Fibroblast of villous mesenchyme (primary cell): Measurements from ENCODE around the gene OR51B4. TPM values are rescaled to one million over a fixed set of nuclear protein-coding genes. Genes with fewer than 3 reads are reported as not detected.
"Not testable (repeated sequence)": the region's sequence is repeated elsewhere in the genome, so short reads cannot be mapped to it uniquely, and the experiment has no call there.

Source experiments
- DNase-seq: peaks from one replicate; pipeline ENCODE4 v3.0.0-alpha.2; 2010; ENCODE audit warnings: low read depth
- H3K4me3 ChIP-seq: 2 replicates; pipeline ENCODE4 v1.5.1; 2011; ENCODE audit warnings: low read depth, mild to moderate bottlenecking, low read length
- CTCF ChIP-seq: IDR thresholded peaks from 2 replicates; pipeline ENCODE4 v1.5.1; 2012; ENCODE audit warnings: low read depth, mild to moderate bottlenecking, low read length; ENCODE audit not compliant: insufficient read depth
- total RNA-seq: library from RNA; depleted of rRNA; stranded (reverse); fragments of >200 nt; gene quantifications from 2 replicates; pipeline ENCODE4 v1.2.3, GENCODE V29; 2012

OR51B4 gene
- total RNA-seq, 1 donor, result 0.43 TPM

- DNase-seq, result no peak
- no peak for TF ChIP-seq CTCF
These were observed 38.1 kb upstream of the OR51B4 start for GRCh38 chr11:5339771-5340322.

GRCh38 chr11:5337253-5337652 is 35.5 kb upstream of the OR51B4 start:
- H3K4me3 ChIP-seq, DNase-seq: not testable (repeated sequence)

More at GRCh38 chr11:5339771-5340322, 38.1 kb upstream of the OR51B4 start:
- H3K4me3 ChIP-seq, result no peak overlapping the region

GRCh38 chr11:5336331-5336730 is 34.6 kb upstream of the OR51B4 start:
- DNase-seq, result peak; percentile 11
- no peak for TF ChIP-seq CTCF
- H3K4me3 ChIP-seq, result no peak overlapping the region

- TF ChIP-seq CTCF, result no peak
- no peak overlapping the region for H3K4me3 ChIP-seq
- no peak for DNase-seq
These were observed 33.4 kb upstream of the OR51B4 start for GRCh38 chr11:5335170-5335569.

- TF ChIP-seq CTCF, result no peak
- no peak for DNase-seq
- H3K4me3 ChIP-seq, result no peak within 1 kb of the TSS
These were observed 22.5 kb upstream of the OR51B4 start, which contains the start of gene OR51B2 for GRCh38 chr11:5324197-5324596. OR51B2 (minus strand) TSS chr11:5324297; CDS start chr11:5324297, 0 bp downstream.

- no peak overlapping the region for H3K4me3 ChIP-seq
- no peak for TF ChIP-seq CTCF
- DNase-seq, result no peak
These were observed 15.5 kb upstream of the OR51B4 start for GRCh38 chr11:5317292-5317691.

- DNase-seq, H3K4me3 ChIP-seq: not testable (repeated sequence)
These were observed 11.7 kb upstream of the OR51B4 start for GRCh38 chr11:5313326-5314023.

GRCh38 chr11:5310423-5310822 is 8.7 kb upstream of the OR51B4 start:
- no peak for DNase-seq
- H3K4me3 ChIP-seq, result no peak overlapping the region
- no peak for TF ChIP-seq CTCF
